Heart right ventricle (tissue), 16 donors: ENCODE data around the gene RASSF8. TPM values are rescaled to one million over a fixed set of nuclear protein-coding genes. Genes with fewer than 3 reads are reported as not detected.

ENCODE experiments used
- ATAC-seq, 8 donors: fragments of 200-7000 bp; cut with Tn5 transposase; one replicate each; pipeline ENCODE4 v1.9.1; 2020; ENCODE audit warnings: mild to moderate bottlenecking in 8 of 8, moderate library complexity in 8 of 8, moderate number of reproducible peaks in 1 of 8
- DNase-seq, 2 donors: peaks; one replicate each; pipeline ENCODE4 v3.0.0-alpha.2; 2020
- H3K27ac ChIP-seq, 10 donors: fragments of 200-600 bp; sonication (generic) in 2 of 10; one replicate each; pipeline versions ENCODE4 v1.5.0 to v1.8.0; 2020 to 2022; ENCODE audit warnings: mild to moderate bottlenecking in 3 of 10
- H3K27me3 ChIP-seq, 7 donors: fragments of 200-600 bp; one replicate each; pipeline ENCODE4 v1.8.0; 2021 to 2022; ENCODE audit warnings: mild to moderate bottlenecking in 2 of 7
- H3K36me3 ChIP-seq, 9 donors: fragments of 200-600 bp; sonication (generic) in 1 of 9; one replicate each; pipeline versions ENCODE4 v1.5.0 to v1.8.0; 2020 to 2022; ENCODE audit warnings: mild to moderate bottlenecking in 2 of 9
- H3K4me1 ChIP-seq, 9 donors: fragments of 200-600 bp; sonication (generic) in 1 of 9; one replicate each; pipeline versions ENCODE4 v1.5.0 to v1.8.0; 2020 to 2022; ENCODE audit warnings: mild to moderate bottlenecking in 4 of 9
- H3K4me3 ChIP-seq, 10 donors: fragments of 200-600 bp; sonication (generic) in 2 of 10; one replicate each; pipeline versions ENCODE4 v1.5.0 to v1.8.0; 2020 to 2022; ENCODE audit warnings: mild to moderate bottlenecking in 7 of 10, moderate library complexity in 2 of 10
- H3K9me3 ChIP-seq, 11 donors: fragments of 200-600 bp in 10 of 11; sonication (generic) in 2 of 11; one replicate each; pipeline versions ENCODE4 v1.5.0 to v1.8.0; 2013 to 2022; ENCODE audit warnings: mild to moderate bottlenecking in 2 of 11, control low read depth in 1 of 11, moderate library complexity in 1 of 11
- WGBS, 2 donors: extraction: QIAGEN DNeasy Blood & Tissue Kit; methylation state at CpG; one replicate each; pipeline ENCODE4 v1.1.7; 2013; ENCODE audit warnings: inconsistent platforms in 1 of 2; 5-methylcytosine and 5-hydroxymethylcytosine counted together
- intact Hi-C, 10 donors: fragments of 100-400 bp; cut with DNase I; formaldehyde crosslinking; loops; one replicate each; pipeline versions ENCODE4 v1.11.1 to v1.14.2; 2022
- polyA plus RNA-seq, 2 donors: library from polyadenylated mRNA; stranded (reverse); fragments of 200-250 nt; gene quantifications; one replicate each; pipeline ENCODE4 v1.2.3, GENCODE V29; 2013
- total RNA-seq, 10 donors: library from RNA; stranded (reverse); fragmentation: NEBNext Ultra II Directional in 3 of 10; extraction: Animal tissue kit (Norgen Biotek cat#: 25700) in 3 of 10; gene quantifications; one replicate each; pipeline versions ENCODE4 v1.2.1 to v1.2.4, GENCODE V29; 2021 to 2023
- TF ChIP-seq, protein P1 (sequence below), 9 donors: fragments of 200-600 bp; sonication (generic) in 2 of 9; IDR thresholded peaks; one replicate each; pipeline versions ENCODE4 v1.5.0 to v1.8.0; 2021 to 2022; ENCODE audit warnings: antibody characterized with exemption in 9 of 9, mild to moderate bottlenecking in 5 of 9, moderate library complexity in 1 of 9
- donor health status: Arrhythmogenic right ventricular cardiomyopathy.
- donor health status: ischemic (EF 13 %, LVEDD 7.1; RV severe dilation, severe dysfunction).
- donor health status: healthy with polysubstance abuse.
- donor health status: DM: no; HTN: yes; CAD: no.
- donor health status: DM: no; HTN: no; CAD: no.
- donor health status: ischemic (EF 25% LVEDD 6.9; RV normal size, moderate dysfunction).
- donor health status: ischemic (EF 25% LVEDD 5.7; RV mildly dilated, moderate dysfunction).
- donor health status: healthy.
- donor health status: DM: yes; HTN: yes; CAD: no.
- donor health status: Ischemic cardiomyopathy.
- donor health status: ischemic (EF 35%, LVEDD 5.7; RV mildly dilated, moderate dysfunction).
- donor health status: nonischemic (EF 11% LVEDD 7.7; RV severe dilation, severe dysfunction).
- donor health status: DM: yes; HTN: yes; CAD: no.
- donor health status: PGD.
- donor health status: ischemic (EF 29% LVEDD 5.4; RV normal size, mild dysfunction).
- donor health status: nonischemic (EF 23%, LVEDD 6.1; RV moderate dilation, normal function).

RASSF8 gene
- total and polyA plus RNA-seq, 12 donors: 5.7 to 43.9 (median 28.9) TPM

DNA sequence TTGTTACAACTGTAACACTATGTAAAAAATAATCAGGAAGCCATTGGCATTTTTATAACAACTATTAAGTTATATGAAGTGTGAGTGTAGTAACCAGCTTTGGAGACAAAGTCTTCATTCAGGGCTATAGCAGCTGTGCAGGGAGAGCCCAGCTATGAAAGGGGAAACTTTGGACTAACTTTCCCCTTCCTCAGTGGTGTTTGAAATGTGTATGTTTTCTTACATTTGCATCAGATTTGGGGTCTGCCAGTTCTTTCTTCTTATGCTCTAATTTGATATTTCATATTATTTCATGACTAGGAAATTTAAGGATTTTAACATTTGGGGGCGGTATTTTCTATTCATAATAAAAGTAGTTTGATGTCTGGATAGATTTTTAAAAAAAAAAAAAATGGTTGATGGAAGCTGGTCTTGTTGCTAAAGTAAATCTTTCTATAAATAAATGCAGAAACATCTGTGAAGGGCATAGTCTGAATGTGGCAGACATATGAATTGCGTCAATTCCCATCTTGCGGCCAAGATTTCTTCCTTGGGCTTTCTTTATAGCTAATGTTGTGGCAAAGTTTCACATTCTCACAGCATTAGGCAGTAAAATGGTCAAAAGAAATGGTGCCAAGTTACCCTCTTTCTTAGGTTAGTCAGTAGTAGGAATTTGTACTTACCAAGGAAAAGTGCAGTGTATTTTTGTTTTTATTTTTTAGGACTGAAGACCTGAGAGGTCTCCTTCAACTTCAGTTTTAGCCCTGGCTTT is 35.6 kb downstream of the RASSF8 start:
- intact Hi-C loops: no loop called here
- Histone ChIP-seq H3K27me3 (no peaks in the 10 kb centered on the region), H3K9me3 (no peaks in the 10 kb centered on the region), H3K4me3 (no peak overlapping the region), H3K36me3 (no peaks in the 10 kb centered on the region), H3K27ac (peak overlapping the region in 2 of 10 donors; percentile 18 to 20), H3K4me1 (peaks cover 0 to 51% (median 21%) of the 10 kb centered on the region in 9 donors)
- WGBS, 2 donors: 83 to 84% methylated on average over 3 of the region's 3 CpGs
- TF ChIP-seq, protein P1, sequence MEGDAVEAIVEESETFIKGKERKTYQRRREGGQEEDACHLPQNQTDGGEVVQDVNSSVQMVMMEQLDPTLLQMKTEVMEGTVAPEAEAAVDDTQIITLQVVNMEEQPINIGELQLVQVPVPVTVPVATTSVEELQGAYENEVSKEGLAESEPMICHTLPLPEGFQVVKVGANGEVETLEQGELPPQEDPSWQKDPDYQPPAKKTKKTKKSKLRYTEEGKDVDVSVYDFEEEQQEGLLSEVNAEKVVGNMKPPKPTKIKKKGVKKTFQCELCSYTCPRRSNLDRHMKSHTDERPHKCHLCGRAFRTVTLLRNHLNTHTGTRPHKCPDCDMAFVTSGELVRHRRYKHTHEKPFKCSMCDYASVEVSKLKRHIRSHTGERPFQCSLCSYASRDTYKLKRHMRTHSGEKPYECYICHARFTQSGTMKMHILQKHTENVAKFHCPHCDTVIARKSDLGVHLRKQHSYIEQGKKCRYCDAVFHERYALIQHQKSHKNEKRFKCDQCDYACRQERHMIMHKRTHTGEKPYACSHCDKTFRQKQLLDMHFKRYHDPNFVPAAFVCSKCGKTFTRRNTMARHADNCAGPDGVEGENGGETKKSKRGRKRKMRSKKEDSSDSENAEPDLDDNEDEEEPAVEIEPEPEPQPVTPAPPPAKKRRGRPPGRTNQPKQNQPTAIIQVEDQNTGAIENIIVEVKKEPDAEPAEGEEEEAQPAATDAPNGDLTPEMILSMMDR (IDR thresholded peaks at IDR 0.05): no peak
- ATAC-seq (peak in 2 of 8 donors; percentile 44 to 54), DNase-seq (no peak)

DNA sequence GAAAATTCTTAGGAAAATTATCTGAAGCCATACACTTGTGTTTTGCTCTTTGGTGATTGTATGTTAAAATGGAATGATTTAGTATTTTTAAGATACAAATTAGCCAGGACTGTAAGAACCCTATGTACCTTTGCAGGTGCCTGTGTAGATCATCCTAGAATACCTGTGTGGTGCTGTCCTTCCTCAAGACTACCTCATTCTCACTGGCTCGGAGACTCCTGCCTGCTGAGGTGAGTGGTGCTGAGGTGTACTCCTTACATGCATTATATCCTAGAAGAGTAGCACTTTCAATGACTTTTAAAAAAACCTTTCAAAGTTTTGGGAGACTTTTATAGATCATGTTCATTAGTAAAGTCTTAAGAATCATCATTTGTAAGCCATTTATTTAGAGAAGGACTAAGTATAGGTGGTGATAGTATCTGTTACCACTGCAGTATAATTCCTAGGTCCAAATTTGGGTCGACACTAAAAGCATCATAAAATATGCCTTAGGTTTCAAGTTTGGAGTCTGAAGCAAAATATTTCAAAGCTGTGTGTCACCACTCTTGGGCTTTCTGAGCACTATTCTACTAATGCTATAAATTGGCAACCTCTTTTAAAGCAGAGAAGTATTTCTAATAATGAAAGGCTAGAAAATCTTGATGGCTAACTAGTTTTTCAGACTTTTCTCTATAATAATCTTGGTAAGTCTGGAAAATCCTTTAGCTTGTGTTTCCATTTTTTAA is 36.6 kb downstream of the RASSF8 start:
- 89 to 90% methylated on average over 2 of the region's 2 CpGs for WGBS, 2 donors

DNA sequence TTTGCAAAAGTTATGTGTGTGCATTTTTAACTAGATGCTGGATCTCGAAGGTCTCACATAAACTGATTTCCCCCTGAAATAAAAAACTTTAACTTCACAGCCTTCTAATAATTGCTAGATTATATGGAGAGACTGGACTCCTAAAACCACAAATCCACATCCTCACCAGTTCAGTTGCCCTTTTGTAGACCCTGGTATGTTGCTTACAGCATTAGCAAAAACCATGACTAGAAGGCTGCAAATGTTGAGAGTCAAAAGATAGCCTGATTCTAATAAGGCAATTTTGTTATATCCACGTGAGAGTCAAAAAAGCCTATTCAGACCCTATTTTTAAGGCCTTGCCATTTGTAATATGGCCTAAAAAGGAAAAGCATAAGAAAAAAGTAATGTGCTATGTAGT is 37.4 kb downstream of the RASSF8 start:
- H3K27ac ChIP-seq: no peak overlapping the region
- no peak for DNase-seq
- TF ChIP-seq, protein P1 (IDR thresholded peaks at IDR 0.05): no peak
- H3K36me3 ChIP-seq: no peaks in the 10 kb centered on the region
- H3K4me1 ChIP-seq: peaks cover 0 to 51% (median 21%) of the 10 kb centered on the region in 9 donors
- H3K27me3 ChIP-seq: no peaks in the 10 kb centered on the region
- H3K9me3 ChIP-seq: no peaks in the 10 kb centered on the region
- no peak for ATAC-seq
- intact Hi-C loops: loop anchor here in 1 of 10 donors (5.0 kb wide), 1 partner anchor 34 kb away; no protein-coding TSS in a partner anchor
- 89 to 94% methylated on average over 2 of the region's 2 CpGs for WGBS, 2 donors
- no peak overlapping the region for H3K4me3 ChIP-seq

More for the DNA sequence above, 36.6 kb downstream of the RASSF8 start:
- H3K27ac ChIP-seq: no peak overlapping the region
- TF ChIP-seq, protein P1 (IDR thresholded peaks at IDR 0.05): no peak
- DNase-seq (no peak), ATAC-seq (no peak)
- no peaks in the 10 kb centered on the region for H3K9me3 ChIP-seq
- H3K4me1 ChIP-seq: peaks cover 0 to 51% (median 21%) of the 10 kb centered on the region in 9 donors
- no peaks in the 10 kb centered on the region for H3K36me3 ChIP-seq
- H3K4me3 ChIP-seq: no peak overlapping the region
- intact Hi-C loops: loop anchor here in 1 of 10 donors (5.0 kb wide), 1 partner anchor 33 kb away; no protein-coding TSS in a partner anchor
- no peaks in the 10 kb centered on the region for H3K27me3 ChIP-seq

DNA sequence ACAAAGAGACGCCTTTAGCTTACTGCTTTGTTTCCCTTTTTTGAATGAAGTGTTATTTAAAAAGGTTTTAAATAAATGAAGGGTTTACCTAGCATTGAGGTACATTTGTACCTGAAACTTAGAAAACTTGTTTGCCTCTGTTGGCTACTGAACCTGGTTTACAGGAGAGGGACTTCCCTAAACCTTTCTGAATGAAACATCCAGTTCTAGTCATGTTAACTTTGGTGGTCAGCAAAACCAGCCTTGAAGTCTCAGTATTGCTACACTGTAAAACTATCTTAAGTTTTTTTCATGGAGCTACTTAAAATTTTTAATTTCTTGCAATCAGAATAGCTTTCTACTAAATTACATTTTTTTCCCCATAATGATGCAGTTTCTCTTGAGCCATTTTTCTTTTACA is 38.2 kb downstream of the RASSF8 start:
- no peak overlapping the region for H3K27ac ChIP-seq
- ATAC-seq (no peak), DNase-seq (no peak)
- H3K4me3 ChIP-seq: no peak overlapping the region
- no peaks in the 10 kb centered on the region for H3K9me3 ChIP-seq
- TF ChIP-seq, protein P1 (IDR thresholded peaks at IDR 0.05): no peak
- peaks cover 0 to 51% (median 21%) of the 10 kb centered on the region in 9 donors for H3K4me1 ChIP-seq
- no peaks in the 10 kb centered on the region for H3K27me3 ChIP-seq
- no peaks in the 10 kb centered on the region for H3K36me3 ChIP-seq
- intact Hi-C loops: loop anchor here in 1 of 10 donors (5.0 kb wide), 1 partner anchor 34 kb away; no protein-coding TSS in a partner anchor
- 96 to 100% methylated on average over 1 of the region's 1 CpG for WGBS, 2 donors
